ENCODE data around the gene CCL25. TPM values are rescaled to one million over a fixed set of nuclear protein-coding genes. Genes with fewer than 3 reads are reported as not detected.

The CCL25 gene
- total and polyA plus RNA-seq, 9 of the 15 experiments (the other 6 are each of a cell fraction or from before 2014, with no cell fraction given): 0.15 TPM; not detected in 8

DNA sequence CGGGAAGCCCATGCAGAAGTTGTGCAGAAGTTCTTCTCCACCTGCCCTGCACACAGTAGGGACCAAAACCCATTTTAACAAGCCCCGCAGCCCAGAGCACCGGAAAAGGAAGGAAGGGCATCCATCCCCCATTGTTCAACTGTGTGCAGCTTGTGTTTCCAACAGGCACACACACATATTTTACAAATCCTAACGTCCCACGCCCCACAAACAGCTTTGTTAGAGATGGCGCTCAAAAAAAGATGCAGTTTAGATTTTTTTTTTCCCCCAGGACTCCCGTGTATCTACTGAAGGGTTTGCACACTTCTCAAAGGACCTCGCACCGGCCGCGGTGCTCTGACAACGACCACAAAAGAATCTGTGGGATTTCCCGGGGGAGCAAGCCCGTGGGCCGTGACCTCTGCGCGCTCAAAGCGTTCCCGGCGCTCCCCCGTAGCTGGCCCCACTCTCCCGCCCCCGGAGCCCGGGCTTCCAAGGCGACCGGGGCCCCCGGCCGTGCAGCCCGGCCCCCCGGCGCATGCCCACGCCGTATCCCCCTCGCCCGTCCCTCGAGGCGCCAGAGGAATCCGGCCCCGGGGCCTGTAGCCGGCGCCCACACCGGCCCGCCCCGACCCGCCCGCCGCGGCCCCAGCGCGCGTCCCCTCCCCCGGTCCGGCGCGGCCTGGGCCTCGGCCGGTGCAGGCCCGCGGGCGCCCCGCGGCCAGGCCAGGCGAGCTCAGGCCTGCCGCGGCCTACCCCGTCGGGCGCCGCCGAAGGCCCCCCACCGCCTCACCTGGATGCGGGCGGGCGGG, 47.6 kb upstream of the CCL25 start:
- H3K4me3 ChIP-seq: peak overlapping the region; percentile 78
- H3K79me2 ChIP-seq (ENCODE audit: control insufficient read depth, insufficient read depth, low read length): peaks cover 70% of the 10 kb centered on the region
- peaks cover 43% of the 10 kb centered on the region for H4K20me1 ChIP-seq (replicated peaks; ENCODE audit: control insufficient read depth, insufficient read depth, low read length)
- H3K27me3 ChIP-seq (ENCODE audit: control insufficient read depth in 2 of 2, insufficient read depth in 2 of 2, low read length in 2 of 2): no peaks in the 10 kb centered on the region
- H3K9me1 ChIP-seq (ENCODE audit: control insufficient read depth, insufficient read depth, low read length): peaks cover 12% of the 10 kb centered on the region
- ATAC-seq (peak; percentile 3; the same call in 2 of the 3 replicates), FAIRE-seq (no peak), DNase-seq (ENCODE audit: extremely low read depth in 1 of 4, low spot score in 3 of 4) (peak in 3 of 4 experiments; percentile 38 to 73 (median 54))
- in situ Hi-C loops (cut with MboI): no loop called here
- peaks cover 44% of the 10 kb centered on the region for H3K36me3 ChIP-seq (ENCODE audit: control insufficient read depth, insufficient read depth, low read length)
- peak overlapping the region; percentile 78 for H3K27ac ChIP-seq (ENCODE audit: extremely low read depth, low read depth, low read length)
- H2AFZ ChIP-seq (ENCODE audit: low read depth, low read length): no peak overlapping the region
- under 1% methylated on average over 39 of the region's 74 CpGs for WGBS (ENCODE audit: insufficient coverage, low coverage, missing lambda C conversion rate)
- POLR2A ChIA-PET: interaction anchor here (0.6 to 2.0 kb wide), 6 partner anchors 24 to 429 kb away, joined by 3 to 5 read pairs (median 4); no protein-coding TSS in a partner anchor
- H3K4me1 ChIP-seq (replicated peaks in 1 of 2; ENCODE audit: control insufficient read depth in 2 of 2, insufficient read depth in 2 of 2, low read length in 2 of 2): peaks cover 29 to 33% of the 10 kb centered on the region in 2 experiments
- peak overlapping the region; percentile 99 for H3K4me2 ChIP-seq (ENCODE audit: insufficient read depth, low read length)
- CTCF ChIA-PET (ENCODE audit: low intra/inter-chr PET ratio): interaction anchor here (0.6 kb wide), 1 partner anchor 65 kb away, joined by 3 read pairs; no protein-coding TSS in a partner anchor
- intact Hi-C loops (cut with micrococcal nuclease): no loop called here
- no peaks in the 10 kb centered on the region for H3K9me3 ChIP-seq (replicated peaks; ENCODE audit: control insufficient read depth, insufficient read depth, low read depth, low read length)
- peak overlapping the region; percentile 67 to 94 for H3K9ac ChIP-seq (ENCODE audit: insufficient read depth in 1 of 2, low read depth in 2 of 2, low read length in 2 of 2)
- BruUV-seq (replicated peaks): no TSS peak
- no peak for TF ChIP-seq ZBTB33 (CRISPR knock-in tag; IDR thresholded peaks at IDR 0.05)
- TF ChIP-seq BCOR (IDR thresholded peaks at IDR 0.05): no peak
- no peak for TF ChIP-seq CBX8 (IDR thresholded peaks at IDR 0.05; ENCODE audit: borderline replicate concordance, extremely low read depth, low read depth, low read length, poor library complexity, severe bottlenecking)
- TF ChIP-seq KAT7 (CRISPR knock-in tag; IDR thresholded peaks at IDR 0.05; ENCODE audit: borderline replicate concordance): no peak
- TF ChIP-seq, protein P1, sequence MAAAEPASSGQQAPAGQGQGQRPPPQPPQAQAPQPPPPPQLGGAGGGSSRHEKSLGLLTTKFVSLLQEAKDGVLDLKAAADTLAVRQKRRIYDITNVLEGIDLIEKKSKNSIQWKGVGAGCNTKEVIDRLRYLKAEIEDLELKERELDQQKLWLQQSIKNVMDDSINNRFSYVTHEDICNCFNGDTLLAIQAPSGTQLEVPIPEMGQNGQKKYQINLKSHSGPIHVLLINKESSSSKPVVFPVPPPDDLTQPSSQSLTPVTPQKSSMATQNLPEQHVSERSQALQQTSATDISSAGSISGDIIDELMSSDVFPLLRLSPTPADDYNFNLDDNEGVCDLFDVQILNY (CRISPR knock-in tag; IDR thresholded peaks at IDR 0.05): no peak
- no peak for TF ChIP-seq ATF7 (IDR thresholded peaks at IDR 0.05)
- no peak for TF ChIP-seq GATAD2B (IDR thresholded peaks at IDR 0.05; ENCODE audit: borderline replicate concordance)
- TF ChIP-seq RBBP5 (IDR thresholded peaks at IDR 0.05; ENCODE audit: borderline replicate concordance, insufficient read depth, low read length, poor library complexity, severe bottlenecking): peak; percentile 7
